DND-41 (cell line): ENCODE results near the gene RPP25L.

Experiments
- CTCF ChIP-seq: IDR thresholded peaks from 2 replicates; pipeline ENCODE4 v1.5.1; 2012; ENCODE audit warnings: borderline replicate concordance, low read length, moderate library complexity, mild to moderate bottlenecking; ENCODE audit not compliant: poor library complexity, severe bottlenecking; ENCODE audit errors: extremely low read depth
- EZH2 ChIP-seq: IDR thresholded peaks from 3 replicates; pipeline ENCODE4 v1.6.1; 2012; ENCODE audit warnings: borderline replicate concordance, low read depth, mild to moderate bottlenecking, moderate library complexity, low read length, inconsistent platforms; ENCODE audit not compliant: severe bottlenecking

GRCh38 chr9:34601937-34602573, 9.8 kb downstream of the RPP25L start:
- no peak for TF ChIP-seq CTCF
- TF ChIP-seq EZH2, result no peak
